H1 (cell line): Measurements from ENCODE around the gene UBXN11. TPM values are rescaled to one million over a fixed set of nuclear protein-coding genes. Genes with fewer than 3 reads are reported as not detected.

Experiments used
- CTCF ChIA-PET: fragments of 300-600 bp; sonication (Branson Sonifier 250); formaldehyde crosslinking; loops from one replicate; lab custom pipeline; 2021; ENCODE audit not compliant: partially characterized antibody; lab: Charles Lee
- POLR2A ChIA-PET: fragments of 300-600 bp; sonication (Branson Sonifier 250); formaldehyde crosslinking; loops from one replicate; lab custom pipeline; 2021; ENCODE audit warnings: inconsistent platforms; ENCODE audit not compliant: partially characterized antibody; lab: Charles Lee
- DNase-seq, 2 experiments: peaks; one replicate each; pipeline versions ENCODE4 v3.0.0 to v3.0.0-alpha.2; 2010 to 2022; ENCODE audit warnings: low spot score in 2 of 2, low read depth in 1 of 2, mixed read lengths in 1 of 2
- FAIRE-seq: peaks from 2 replicates; lab custom pipeline; 2011; peaks lifted over from hg19 to GRCh38; lab: Jason Lieb, UNC
- H2AFZ ChIP-seq: 2 replicates; pipeline ENCODE4 v1.8.1; 2012; ENCODE audit warnings: low read length, inconsistent platforms
- H2AK5ac ChIP-seq: 2 replicates; pipeline ENCODE4 v1.6.1; 2013; ENCODE audit warnings: low read depth, low read length
- H2BK120ac ChIP-seq: replicated peaks from 2 replicates; pipeline ENCODE3; 2013; ENCODE audit warnings: low read depth, low read length, inconsistent platforms
- H2BK12ac ChIP-seq: 2 replicates; pipeline ENCODE4 v1.6.1; 2013; ENCODE audit warnings: low read depth, low read length
- H2BK15ac ChIP-seq: 2 replicates; pipeline ENCODE4 v1.6.1; 2013; ENCODE audit warnings: low read length
- H2BK20ac ChIP-seq: 2 replicates; pipeline ENCODE4 v1.6.1; 2013; ENCODE audit warnings: low read length
- H2BK5ac ChIP-seq: 2 replicates; pipeline ENCODE4 v1.6.1; 2013; ENCODE audit warnings: low read depth, low read length
- H3K14ac ChIP-seq: 2 replicates; pipeline ENCODE4 v1.6.1; 2013; ENCODE audit warnings: inconsistent platforms; ENCODE audit not compliant: insufficient read length
- H3K18ac ChIP-seq: 2 replicates; pipeline ENCODE4 v1.6.1; 2013; ENCODE audit warnings: low read length; ENCODE audit errors: extremely low read depth
- H3K23ac ChIP-seq: 2 replicates; pipeline ENCODE4 v1.6.1; 2013; ENCODE audit warnings: inconsistent platforms; ENCODE audit not compliant: insufficient read length
- H3K23me2 ChIP-seq: 2 replicates; pipeline ENCODE4 v1.6.1; 2013; ENCODE audit warnings: low read depth, low read length
- H3K27ac ChIP-seq: 2 replicates; pipeline ENCODE4 v1.6.1; 2011; ENCODE audit warnings: low read depth, low read length, inconsistent platforms
- H3K27me3 ChIP-seq, 4 experiments: replicated peaks in 1 of 4; 1 replicate in 1 of 4; 2 replicates in 3 of 4; pipeline versions ENCODE4 v1.6.1 to v1.8.1; 2011 to 2013; ENCODE audit warnings: low read length in 3 of 4, mild to moderate bottlenecking in 3 of 4, inconsistent platforms in 2 of 4, mixed read lengths in 2 of 4, moderate library complexity in 1 of 4; ENCODE audit not compliant: control insufficient read depth in 3 of 4, insufficient read depth in 3 of 4; ENCODE audit errors: extremely low read depth in 1 of 4
- H3K36me3 ChIP-seq, 4 experiments: 2 replicates each; pipeline versions ENCODE4 v1.6.1 to v1.8.1; 2011 to 2013; ENCODE audit warnings: mild to moderate bottlenecking in 4 of 4, low read length in 3 of 4, moderate library complexity in 2 of 4, control low read depth in 1 of 4, inconsistent platforms in 1 of 4; ENCODE audit not compliant: insufficient read depth in 4 of 4, control insufficient read depth in 2 of 4
- H3K4ac ChIP-seq: replicated peaks from 2 replicates; pipeline ENCODE3; 2013; ENCODE audit warnings: low read length, low read depth, mixed read lengths, inconsistent platforms; ENCODE audit not compliant: insufficient read length
- H3K4me1 ChIP-seq, 4 experiments: replicated peaks in 1 of 4; 1 replicate in 1 of 4; 2 replicates in 3 of 4; pipeline versions ENCODE4 v1.6.1 to v1.8.1; 2011 to 2013; ENCODE audit warnings: low read length in 3 of 4, inconsistent platforms in 2 of 4, mixed read lengths in 1 of 4; ENCODE audit not compliant: insufficient read depth in 4 of 4, control insufficient read depth in 3 of 4
- H3K4me2 ChIP-seq, 2 experiments: 2 replicates each; pipeline versions ENCODE4 v1.6.1 to v1.8.1; 2011 to 2013; ENCODE audit warnings: low read depth in 2 of 2, low read length in 2 of 2, control low read depth in 1 of 2, inconsistent platforms in 1 of 2, mild to moderate bottlenecking in 1 of 2; ENCODE audit not compliant: insufficient read depth in 1 of 2
- H3K4me3 ChIP-seq, 4 experiments: fragments of 200-600, 300-600 bp in 1 of 4; sonication (generic), shearing (Covaris generic), sonication (Bioruptor Twin) in 1 of 4; 2 replicates each; pipeline versions ENCODE4 v1.5.1 to v1.8.1; 2011 to 2016; ENCODE audit warnings: low read length in 4 of 4, low read depth in 3 of 4, control low read depth in 2 of 4, inconsistent platforms in 2 of 4, mild to moderate bottlenecking in 2 of 4, mixed read lengths in 1 of 4, moderate library complexity in 1 of 4; ENCODE audit not compliant: insufficient read depth in 2 of 4; ENCODE audit errors: extremely low read depth in 1 of 4
- H3K56ac ChIP-seq: replicated peaks from 2 replicates; pipeline ENCODE3; 2013; ENCODE audit warnings: low read depth, mild to moderate bottlenecking, mixed read lengths, low read length, inconsistent platforms; ENCODE audit not compliant: insufficient read length
- H3K79me1 ChIP-seq: 2 replicates; pipeline ENCODE4 v1.6.1; 2013; ENCODE audit warnings: low read depth, low read length, control low read depth
- H3K79me2 ChIP-seq, 2 experiments: 2 replicates each; pipeline versions ENCODE4 v1.6.1 to v1.8.1; 2012 to 2013; ENCODE audit warnings: low read length in 2 of 2, mild to moderate bottlenecking in 2 of 2, inconsistent platforms in 1 of 2; ENCODE audit not compliant: insufficient read depth in 2 of 2, control insufficient read depth in 1 of 2
- H3K9ac ChIP-seq, 4 experiments: replicated peaks in 1 of 4; 1 replicate in 1 of 4; 2 replicates in 3 of 4; pipeline versions ENCODE4 v1.6.1 to v1.8.1; 2011 to 2013; ENCODE audit warnings: low read depth in 3 of 4, low read length in 3 of 4, control low read depth in 2 of 4, mild to moderate bottlenecking in 2 of 4, moderate library complexity in 2 of 4, inconsistent platforms in 1 of 4; ENCODE audit errors: extremely low read depth in 1 of 4
- H3K9me3 ChIP-seq, 2 experiments: 2 replicates each; pipeline versions ENCODE4 v1.6.1 to v1.8.1; 2012 to 2013; ENCODE audit warnings: mild to moderate bottlenecking in 2 of 2, moderate library complexity in 2 of 2, control low read depth in 1 of 2, inconsistent platforms in 1 of 2, low read depth in 1 of 2, low read length in 1 of 2, mixed read lengths in 1 of 2; ENCODE audit not compliant: insufficient read depth in 2 of 2
- H4K20me1 ChIP-seq, 2 experiments: replicated peaks in 1 of 2; 2 replicates each; pipeline versions ENCODE3 to v1.8.1; 2011 to 2013; ENCODE audit warnings: inconsistent platforms in 2 of 2, low read length in 2 of 2, mild to moderate bottlenecking in 1 of 2; ENCODE audit not compliant: insufficient read depth in 2 of 2, control insufficient read depth in 1 of 2
- H4K5ac ChIP-seq: 2 replicates; pipeline ENCODE4 v1.6.1; 2013; ENCODE audit warnings: low read length, low read depth, mixed read lengths, inconsistent platforms; ENCODE audit not compliant: insufficient read length
- H4K8ac ChIP-seq: 2 replicates; pipeline ENCODE4 v1.8.0; 2013; ENCODE audit warnings: mild to moderate bottlenecking, moderate library complexity, low read length, inconsistent platforms; ENCODE audit not compliant: insufficient read depth; ENCODE audit errors: extremely low read depth
- H4K91ac ChIP-seq: replicated peaks from 2 replicates; pipeline ENCODE3; 2013; ENCODE audit warnings: low read length, mixed read lengths, inconsistent platforms; ENCODE audit not compliant: insufficient read length
- ASH2L ChIP-seq: fragments of 200-600, 300-600 bp; sonication (generic); IDR thresholded peaks from one replicate; pipeline ENCODE4 v1.7.1; 2017; ENCODE audit warnings: low read length
- BRCA1 ChIP-seq: IDR thresholded peaks from 2 replicates; pipeline ENCODE4 v1.6.1; 2012; ENCODE audit warnings: low read depth, low read length, improper control_type of control experiment
- CBX5 ChIP-seq: fragments of 300-800, 300-1000 bp; sonication (generic); IDR thresholded peaks from 2 replicates; pipeline ENCODE4 v1.7.1; 2016; ENCODE audit warnings: antibody characterized with exemption, low read length, low read depth
- CHD2 ChIP-seq: IDR thresholded peaks from 2 replicates; pipeline ENCODE4 v1.6.1; 2012; ENCODE audit warnings: low read length, improper control_type of control experiment
- CTBP2 ChIP-seq: IDR thresholded peaks from 2 replicates; pipeline ENCODE4 v1.7.0; 2011; ENCODE audit warnings: borderline replicate concordance, mild to moderate bottlenecking, moderate library complexity, mixed read lengths, low read length; ENCODE audit not compliant: insufficient read depth, insufficient read length
- FOSL1 ChIP-seq: IDR thresholded peaks from 2 replicates; pipeline ENCODE4 v1.6.1; 2011; ENCODE audit warnings: mild to moderate bottlenecking, low read depth, low read length, moderate library complexity; ENCODE audit not compliant: insufficient read depth
- GABPA ChIP-seq: IDR thresholded peaks from 2 replicates; pipeline ENCODE4 v1.6.1; 2011; ENCODE audit warnings: mild to moderate bottlenecking, low read length, moderate library complexity, borderline replicate concordance; ENCODE audit not compliant: insufficient read depth
- JUN ChIP-seq: IDR thresholded peaks from 2 replicates; pipeline ENCODE4 v1.6.1; 2011; ENCODE audit warnings: low read depth, mild to moderate bottlenecking, improper control_type of control experiment, low read length
- KDM1A ChIP-seq: fragments of 200-600, 300-600 bp; sonication (generic); IDR thresholded peaks from 2 replicates; pipeline ENCODE4 v1.7.1; 2016; ENCODE audit warnings: mild to moderate bottlenecking, low read length, borderline replicate concordance
- SAP30 ChIP-seq: fragments of 300-600 bp; sonication (generic); IDR thresholded peaks from 2 replicates; pipeline ENCODE4 v1.7.1; 2012; ENCODE audit warnings: low read length, moderate library complexity, mild to moderate bottlenecking, inconsistent platforms; ENCODE audit not compliant: insufficient read depth, insufficient replicate concordance
- TEAD4 ChIP-seq: IDR thresholded peaks from 2 replicates; pipeline ENCODE4 v1.6.1; 2012; ENCODE audit warnings: low read depth, low read length, inconsistent platforms, mixed read lengths
- WGBS, 2 experiments: shearing (Covaris generic) in 1 of 2; methylation state at CpG; one replicate each; pipeline versions ENCODE4 v1.1.6 to v1.1.7; 2013 to 2015; ENCODE audit warnings: low lambda C conversion rate in 2 of 2, mixed read lengths in 2 of 2, inconsistent platforms in 1 of 2, low coverage in 1 of 2, missing lambda C conversion rate in 1 of 2; ENCODE audit not compliant: insufficient replicate concordance in 2 of 2, insufficient coverage in 1 of 2, insufficient read length in 1 of 2; ENCODE audit errors: extremely low coverage in 1 of 2, missing lambda C conversion rate in 1 of 2; 5-methylcytosine and 5-hydroxymethylcytosine counted together
- polyA plus RNA-seq, 7 experiments: library from polyadenylated mRNA; depleted of rRNA in 3 of 7; stranded (reverse) in 5 of 7; unstranded in 2 of 7; fragments of >200 nt in 5 of 7; fragments of 200-250 nt in 2 of 7; gene quantifications; 1 replicate in 5 of 7; 2 replicates in 1 of 7; 4 replicates in 1 of 7; pipeline versions ENCODE4 v1.2.1 to v1.2.3, GENCODE V29; 2011 to 2013; ENCODE audit warnings: missing spikeins in 2 of 7, mixed read lengths in 2 of 7
- total RNA-seq: library from RNA; stranded (reverse); fragmentation: NEBNext Ultra II Directional; extraction: Animal tissue kit (Norgen Biotek cat#: 25700); gene quantifications from 2 replicates; pipeline ENCODE4 v1.2.1, GENCODE V29; 2021
- TF ChIP-seq, protein P1 (sequence below): IDR thresholded peaks from 2 replicates; pipeline ENCODE4 v1.6.1; 2012; ENCODE audit warnings: low read length, inconsistent platforms

UBXN11 gene
- total and polyA plus RNA-seq, 2 of the 8 experiments (the other 6 are each of a cell fraction or from before 2014, with no cell fraction given), result 6.3 to 10.4 TPM

- no peak overlapping the region for H3K18ac ChIP-seq
- FAIRE-seq (no peak), DNase-seq (no peak)
- H4K91ac ChIP-seq, result no peak overlapping the region
- no peaks in the 10 kb centered on the region for H3K36me3 ChIP-seq
- H4K20me1 ChIP-seq, result no peaks in the 10 kb centered on the region
- ChIA-PET CTCF (interaction anchor here (0.8 to 57.0 kb wide), 7 partner anchors 17 to 124 kb away, joined by 3 to 1530 read pairs (median 3); partner anchors contain the start of genes CATSPER4, SH3BGRL3 and UBXN11), POLR2A (interaction anchor here (1.2 to 2.1 kb wide), 4 partner anchors 14 to 40 kb away, joined by 3 to 9 read pairs (median 6); partner anchors contain the start of gene CRYBG2)
- no peak overlapping the region for H3K23ac ChIP-seq
- H2BK5ac ChIP-seq, result no peak overlapping the region
- H3K56ac ChIP-seq, result no peak overlapping the region
- no peak overlapping the region for H2AFZ ChIP-seq
- no peak overlapping the region for H3K4me2 ChIP-seq
- H3K23me2 ChIP-seq, result no peaks in the 10 kb centered on the region
- H3K14ac ChIP-seq, result no peak overlapping the region
- no peaks in the 10 kb centered on the region for H3K27me3 ChIP-seq
- no peak overlapping the region for H4K8ac ChIP-seq
- no peaks in the 10 kb centered on the region for H3K79me2 ChIP-seq
- H2BK120ac ChIP-seq, result no peak overlapping the region
- no peak overlapping the region for H3K4me3 ChIP-seq
- H2AK5ac ChIP-seq, result no peak overlapping the region
- H3K27ac ChIP-seq, result no peak overlapping the region
- no peak overlapping the region for H2BK20ac ChIP-seq
- no peak overlapping the region for H3K4ac ChIP-seq
- H3K9me3 ChIP-seq, result no peaks in the 10 kb centered on the region
- no peak overlapping the region for H3K9ac ChIP-seq
- no peaks in the 10 kb centered on the region for H3K79me1 ChIP-seq
- peaks cover 4 to 16% (median 8%) of the 10 kb centered on the region in 4 experiments for H3K4me1 ChIP-seq
- no peak overlapping the region for H4K5ac ChIP-seq
- no peak overlapping the region for H2BK15ac ChIP-seq
- 85% methylated on average over 5 of the region's 5 CpGs; no CpG with 5 or more reads in 1 of the 2 experiments for WGBS, 2 experiments
- H2BK12ac ChIP-seq, result no peak overlapping the region
- TF ChIP-seq KDM1A, result no peak
- TF ChIP-seq JUN, result no peak
- no peak for TF ChIP-seq CBX5
- TF ChIP-seq CTBP2, result no peak
- TF ChIP-seq CHD2, result no peak
- no peak for TF ChIP-seq FOSL1
- TF ChIP-seq, protein P1, sequence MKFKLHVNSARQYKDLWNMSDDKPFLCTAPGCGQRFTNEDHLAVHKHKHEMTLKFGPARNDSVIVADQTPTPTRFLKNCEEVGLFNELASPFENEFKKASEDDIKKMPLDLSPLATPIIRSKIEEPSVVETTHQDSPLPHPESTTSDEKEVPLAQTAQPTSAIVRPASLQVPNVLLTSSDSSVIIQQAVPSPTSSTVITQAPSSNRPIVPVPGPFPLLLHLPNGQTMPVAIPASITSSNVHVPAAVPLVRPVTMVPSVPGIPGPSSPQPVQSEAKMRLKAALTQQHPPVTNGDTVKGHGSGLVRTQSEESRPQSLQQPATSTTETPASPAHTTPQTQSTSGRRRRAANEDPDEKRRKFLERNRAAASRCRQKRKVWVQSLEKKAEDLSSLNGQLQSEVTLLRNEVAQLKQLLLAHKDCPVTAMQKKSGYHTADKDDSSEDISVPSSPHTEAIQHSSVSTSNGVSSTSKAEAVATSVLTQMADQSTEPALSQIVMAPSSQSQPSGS, result no peak
- TF ChIP-seq SAP30, result no peak
- TF ChIP-seq GABPA, result no peak
- TF ChIP-seq TEAD4, result no peak
- TF ChIP-seq ASH2L, result no peak
- TF ChIP-seq BRCA1, result no peak
Measured at GRCh38 chr1:26314501-26314900, 8.1 kb upstream of the UBXN11 start.
